ENCODE measurements around the gene CUTA.

CUTA gene

GRCh38 chr6:33427585-33428223, 9.8 kb upstream of the CUTA start:
- no peak overlapping the region for H3K27ac ChIP-seq (ENCODE audit: extremely low read depth, low read depth, low read length)
- H3K36me3 ChIP-seq (ENCODE audit: control insufficient read depth in 2 of 2, insufficient read depth in 1 of 2, low read length in 2 of 2) = no peaks in the 10 kb centered on the region
- POLR2A ChIA-PET = no interaction called here
- H3K4me3 ChIP-seq (ENCODE audit: low read depth, low read length) = peak overlapping the region; percentile 49
- CTCF ChIA-PET = interaction anchor here (1.3 kb wide), 1 partner anchor 9 kb away, joined by 3 read pairs; no protein-coding TSS in a partner anchor
- peaks cover 12% of the 10 kb centered on the region for H3K4me1 ChIP-seq (ENCODE audit: control insufficient read depth, insufficient read depth, low read length)
- no peaks in the 10 kb centered on the region for H3K9me3 ChIP-seq (ENCODE audit: control insufficient read depth, insufficient read depth, low read depth, low read length)
- TF ChIP-seq PATZ1 (tag by site-specific recombination; IDR thresholded peaks at IDR 0.05) (peak; percentile 77), ZSCAN5A (tag by site-specific recombination; IDR thresholded peaks at IDR 0.05) (no peak), KLF9 (tag by site-specific recombination; IDR thresholded peaks at IDR 0.05; ENCODE audit: low read depth) (0 out of 2 replicates have a peak, but pooled peaks have one; percentile 6), ZBTB8A (tag by site-specific recombination; IDR thresholded peaks at IDR 0.05) (0 out of 2 replicates have a peak, but pooled peaks have one; percentile 28), ZNF121 (tag by site-specific recombination; IDR thresholded peaks at IDR 0.05) (no peak), ZNF354C (tag by site-specific recombination; IDR thresholded peaks at IDR 0.05; ENCODE audit: borderline replicate concordance, low read depth) (no peak), ZNF629 (tag by site-specific recombination; IDR thresholded peaks at IDR 0.05) (no peak), MYNN (tag by site-specific recombination; IDR thresholded peaks at IDR 0.05; ENCODE audit: borderline replicate concordance) (peak; percentile 87), TCF7L2 (IDR thresholded peaks at IDR 0.05; ENCODE audit: borderline replicate concordance, low read depth, low read length) (no peak), ZNF292 (tag by site-specific recombination; IDR thresholded peaks at IDR 0.05; ENCODE audit: borderline replicate concordance, low read depth) (no peak), ZSCAN23 (tag by site-specific recombination; IDR thresholded peaks at IDR 0.05) (no peak), ZSCAN4 (tag by site-specific recombination; IDR thresholded peaks at IDR 0.05) (no peak), WT1 (tag by site-specific recombination; IDR thresholded peaks at IDR 0.05) (0 out of 2 replicates have a peak, but pooled peaks have one; percentile 3), ZBTB26 (tag by site-specific recombination; optimal IDR thresholded peaks at IDR 0.05) (peak; percentile 60), ZNF169 (tag by site-specific recombination; IDR thresholded peaks at IDR 0.05) (no peak), ZNF148 (tag by site-specific recombination; IDR thresholded peaks at IDR 0.05; ENCODE audit: borderline replicate concordance) (no peak), YY2 (tag by site-specific recombination; IDR thresholded peaks at IDR 0.05) (no peak), ZNF488 (tag by site-specific recombination; IDR thresholded peaks at IDR 0.05) (no peak), ZNF776 (tag by site-specific recombination; IDR thresholded peaks at IDR 0.05; ENCODE audit: borderline replicate concordance) (no peak), ZBTB17 (tag by site-specific recombination; IDR thresholded peaks at IDR 0.05) (no peak), BCL11B (tag by site-specific recombination; IDR thresholded peaks at IDR 0.05; ENCODE audit: low read depth) (peak; percentile 1; the same call in 1 of the 2 replicates), ZBTB7A (tag by site-specific recombination; IDR thresholded peaks at IDR 0.05; ENCODE audit: low read depth) (no peak), GLIS2 (tag by site-specific recombination; IDR thresholded peaks at IDR 0.05) (peak; percentile 64), ZNF624 (tag by site-specific recombination; IDR thresholded peaks at IDR 0.05) (no peak), ZNF18 (tag by site-specific recombination; IDR thresholded peaks at IDR 0.05) (no peak), ZNF561 (tag by site-specific recombination; IDR thresholded peaks at IDR 0.05; ENCODE audit: borderline replicate concordance) (0 out of 2 replicates have a peak, but pooled peaks have one; percentile 23)

Data from HEK293 (cell line).